ENCODE data around the gene CNGA2. TPM values are rescaled to one million over a fixed set of nuclear protein-coding genes. Genes with fewer than 3 reads are reported as not detected.

CNGA2 gene
- total RNA-seq, 1 donor from 2014 or later = not detected

DNA sequence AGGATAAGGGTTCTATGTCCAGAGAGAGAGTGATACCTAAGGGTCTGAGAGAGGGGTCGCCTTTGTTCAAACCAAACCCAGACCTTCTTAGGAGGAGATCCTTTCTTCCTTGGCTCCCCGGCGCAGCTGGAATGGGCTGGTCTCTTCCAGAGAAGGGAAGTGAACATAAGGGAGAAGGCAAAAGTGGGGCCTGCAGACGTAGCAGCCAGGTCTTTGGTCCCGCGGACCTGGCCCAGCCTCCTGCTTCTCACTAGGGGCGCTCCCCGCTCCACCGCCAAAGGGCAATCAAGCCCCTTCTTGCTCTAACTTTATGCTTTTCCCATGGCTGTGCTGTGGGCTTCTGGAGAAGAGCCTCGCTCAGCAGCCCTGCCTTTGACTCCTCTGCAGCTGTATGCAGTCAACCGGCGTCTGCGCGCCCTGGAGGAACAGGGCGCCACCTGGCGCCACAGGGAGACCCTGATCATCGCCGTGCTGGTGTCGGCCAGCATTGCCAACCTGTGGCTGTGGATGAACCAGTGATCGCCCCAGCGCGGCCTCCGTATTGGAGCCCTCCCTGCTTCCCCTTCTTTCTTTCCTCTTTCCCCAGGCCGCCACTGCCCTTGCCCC, 12.2 kb upstream of the CNGA2 start:
- TF ChIP-seq POLR2A (IDR thresholded peaks at IDR 0.05) (no peak), POLR2AphosphoS5 (IDR thresholded peaks at IDR 0.05; ENCODE audit: insufficient read depth in 1 of 2, low read depth in 1 of 2) (no peak)
- no peaks in the 10 kb centered on the region for H3K4me1 ChIP-seq
- H3K27ac ChIP-seq = no peak overlapping the region
- no peak overlapping the region for H3K4me3 ChIP-seq
- DNase-seq (ENCODE audit: extremely low spot score in 2 of 2) = no peak
- H3K27me3 ChIP-seq = no peaks in the 10 kb centered on the region
- no peaks in the 10 kb centered on the region for H3K9me3 ChIP-seq
- intact Hi-C loops (cut with DNase I) = no loop called here
- H3K36me3 ChIP-seq = no peaks in the 10 kb centered on the region

DNA sequence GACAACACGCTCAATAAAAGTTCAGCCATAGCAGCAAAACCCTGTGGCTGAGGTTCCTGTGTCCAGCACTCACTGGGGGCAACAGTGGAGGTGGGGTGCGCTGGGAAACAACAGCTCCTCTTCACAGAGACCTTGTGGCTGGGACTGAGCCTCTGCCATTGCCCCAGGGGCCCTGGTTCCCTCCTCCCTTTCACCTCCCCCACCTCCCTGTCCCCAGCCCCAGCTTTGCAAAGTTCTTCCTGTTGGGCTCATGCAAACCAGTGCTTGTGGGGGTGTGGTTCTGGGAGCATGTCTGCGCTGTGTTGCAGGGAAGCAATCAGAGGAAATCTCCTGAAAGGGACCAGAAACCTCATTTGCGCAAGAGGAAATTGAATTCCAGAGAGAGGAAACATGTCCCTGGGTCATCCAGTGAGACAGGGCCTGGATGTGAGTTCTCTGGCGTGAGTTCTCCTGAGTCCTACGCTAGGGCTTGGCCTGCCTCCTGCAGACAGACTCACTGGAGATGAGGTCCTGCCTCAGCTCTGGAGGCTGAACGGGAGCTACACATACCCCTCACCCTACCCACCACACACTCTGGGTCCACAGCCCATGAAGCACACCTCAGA, 11.3 kb upstream of the CNGA2 start:
- no peaks in the 10 kb centered on the region for H3K36me3 ChIP-seq
- intact Hi-C loops (cut with DNase I) = no loop called here
- no peak for TF ChIP-seq POLR2A (IDR thresholded peaks at IDR 0.05)
- TF ChIP-seq POLR2AphosphoS5 (IDR thresholded peaks at IDR 0.05; ENCODE audit: insufficient read depth in 1 of 2, low read depth in 1 of 2) = no peak
- DNase-seq (ENCODE audit: extremely low spot score in 2 of 2) = no peak
- no peak overlapping the region for H3K27ac ChIP-seq
- H3K4me3 ChIP-seq = no peak overlapping the region
- no peaks in the 10 kb centered on the region for H3K27me3 ChIP-seq
- no peaks in the 10 kb centered on the region for H3K4me1 ChIP-seq
- H3K9me3 ChIP-seq = no peaks in the 10 kb centered on the region

DNA sequence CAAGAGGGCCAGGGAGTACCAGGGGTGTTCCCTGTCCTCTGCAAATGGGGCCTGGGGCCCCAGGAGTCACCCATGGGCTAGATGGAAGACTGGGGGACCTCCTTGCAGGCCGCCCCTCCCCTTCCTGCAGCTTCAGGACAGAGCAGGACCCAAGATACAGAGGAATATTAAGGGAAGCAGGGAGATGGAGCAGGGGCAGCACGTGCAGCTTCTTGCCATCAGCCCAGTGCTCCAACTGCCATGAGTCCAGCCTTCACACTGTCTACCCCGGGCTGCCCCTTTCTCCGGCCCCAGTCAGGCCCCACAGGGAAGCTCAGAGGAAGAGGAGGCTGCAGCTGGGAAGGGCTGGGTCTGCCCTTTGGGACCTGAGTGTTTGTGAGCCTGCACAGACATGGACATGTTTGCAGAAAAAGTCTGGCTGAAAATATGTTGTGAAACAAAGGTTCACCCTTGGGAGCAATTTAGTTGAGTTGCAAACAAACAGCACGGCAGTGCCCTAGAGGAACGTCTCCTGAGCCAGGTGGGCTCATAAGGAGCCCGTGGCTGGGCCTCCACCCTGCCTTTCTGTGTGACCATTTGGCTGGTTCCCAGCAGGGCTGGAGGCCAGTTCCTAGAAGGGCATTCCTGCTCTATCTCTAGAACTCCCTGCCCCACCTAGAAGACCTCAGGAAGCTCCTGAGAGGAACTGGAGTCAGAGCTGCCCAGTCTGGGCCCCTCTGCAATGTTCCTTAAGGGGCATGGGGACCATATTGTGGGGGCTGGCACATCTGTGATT, 9.8 kb upstream of the CNGA2 start:
- TF ChIP-seq, protein P1, sequence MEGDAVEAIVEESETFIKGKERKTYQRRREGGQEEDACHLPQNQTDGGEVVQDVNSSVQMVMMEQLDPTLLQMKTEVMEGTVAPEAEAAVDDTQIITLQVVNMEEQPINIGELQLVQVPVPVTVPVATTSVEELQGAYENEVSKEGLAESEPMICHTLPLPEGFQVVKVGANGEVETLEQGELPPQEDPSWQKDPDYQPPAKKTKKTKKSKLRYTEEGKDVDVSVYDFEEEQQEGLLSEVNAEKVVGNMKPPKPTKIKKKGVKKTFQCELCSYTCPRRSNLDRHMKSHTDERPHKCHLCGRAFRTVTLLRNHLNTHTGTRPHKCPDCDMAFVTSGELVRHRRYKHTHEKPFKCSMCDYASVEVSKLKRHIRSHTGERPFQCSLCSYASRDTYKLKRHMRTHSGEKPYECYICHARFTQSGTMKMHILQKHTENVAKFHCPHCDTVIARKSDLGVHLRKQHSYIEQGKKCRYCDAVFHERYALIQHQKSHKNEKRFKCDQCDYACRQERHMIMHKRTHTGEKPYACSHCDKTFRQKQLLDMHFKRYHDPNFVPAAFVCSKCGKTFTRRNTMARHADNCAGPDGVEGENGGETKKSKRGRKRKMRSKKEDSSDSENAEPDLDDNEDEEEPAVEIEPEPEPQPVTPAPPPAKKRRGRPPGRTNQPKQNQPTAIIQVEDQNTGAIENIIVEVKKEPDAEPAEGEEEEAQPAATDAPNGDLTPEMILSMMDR (IDR thresholded peaks at IDR 0.05) = no peak
- TF ChIP-seq POLR2AphosphoS5 (IDR thresholded peaks at IDR 0.05; ENCODE audit: insufficient read depth in 1 of 2, low read depth in 1 of 2) (no peak), POLR2A (IDR thresholded peaks at IDR 0.05) (no peak)
- no peak for DNase-seq (ENCODE audit: extremely low spot score in 2 of 2)

DNA sequence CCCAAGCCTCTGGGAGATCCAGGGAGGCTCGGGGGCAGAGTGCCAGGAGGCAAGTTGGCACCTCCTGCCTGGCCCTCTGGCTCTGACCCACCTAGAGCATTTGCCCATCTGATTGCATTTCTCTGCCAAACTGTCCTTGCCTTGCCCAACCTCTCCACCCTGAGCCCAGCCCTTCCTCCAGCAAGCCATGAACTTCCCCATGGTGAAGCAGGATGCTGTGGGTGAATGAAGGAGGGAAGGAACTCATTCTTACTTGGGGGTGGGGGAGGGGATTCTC, 9.3 kb upstream of the CNGA2 start:
- DNase-seq (ENCODE audit: extremely low spot score in 2 of 2) = no peak
- TF ChIP-seq POLR2AphosphoS5 (IDR thresholded peaks at IDR 0.05; ENCODE audit: insufficient read depth in 1 of 2, low read depth in 1 of 2) (no peak), POLR2A (IDR thresholded peaks at IDR 0.05) (no peak)
- TF ChIP-seq, protein P1 (IDR thresholded peaks at IDR 0.05) = no peak
- Histone ChIP-seq H3K4me3 (no peak overlapping the region), H3K4me1 (no peaks in the 10 kb centered on the region), H3K27ac (no peak overlapping the region), H3K36me3 (no peaks in the 10 kb centered on the region), H3K9me3 (no peaks in the 10 kb centered on the region), H3K27me3 (no peaks in the 10 kb centered on the region)
- intact Hi-C loops (cut with DNase I) = no loop called here

More for the DNA sequence above, 9.8 kb upstream of the CNGA2 start:
- Histone ChIP-seq H3K36me3 (no peaks in the 10 kb centered on the region), H3K27ac (no peak overlapping the region), H3K27me3 (no peaks in the 10 kb centered on the region), H3K9me3 (no peaks in the 10 kb centered on the region), H3K4me3 (no peak overlapping the region), H3K4me1 (no peaks in the 10 kb centered on the region)
- intact Hi-C loops (cut with DNase I) = no loop called here

DNA sequence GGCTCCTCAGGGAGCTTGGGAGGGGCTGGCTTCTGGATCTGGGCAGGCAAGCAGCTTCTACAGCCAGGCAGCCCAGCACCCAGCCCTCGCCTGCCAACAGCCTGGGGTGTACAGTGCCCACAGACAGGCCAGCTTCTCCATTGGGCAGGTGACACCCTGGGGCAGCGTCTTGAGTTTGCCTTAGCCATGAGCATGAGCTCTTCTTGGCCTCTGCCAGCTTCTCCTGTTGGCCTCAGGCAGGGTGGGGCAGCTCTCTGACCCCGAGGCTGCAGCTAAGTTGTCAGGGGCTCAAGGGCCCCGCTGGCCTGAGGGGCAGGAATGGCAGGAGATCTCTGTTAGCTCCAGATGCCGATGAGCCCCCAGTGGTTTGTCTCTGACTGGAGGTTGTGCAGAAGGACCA, 7.8 kb upstream of the CNGA2 start:
- Histone ChIP-seq H3K27ac (no peak overlapping the region), H3K4me3 (no peak overlapping the region), H3K4me1 (no peaks in the 10 kb centered on the region), H3K27me3 (no peaks in the 10 kb centered on the region), H3K36me3 (no peaks in the 10 kb centered on the region), H3K9me3 (no peaks in the 10 kb centered on the region)
- intact Hi-C loops (cut with DNase I) = no loop called here
- TF ChIP-seq POLR2AphosphoS5 (IDR thresholded peaks at IDR 0.05; ENCODE audit: insufficient read depth in 1 of 2, low read depth in 1 of 2) (no peak), POLR2A (IDR thresholded peaks at IDR 0.05) (no peak)
- TF ChIP-seq, protein P1 (IDR thresholded peaks at IDR 0.05) = no peak
- DNase-seq (ENCODE audit: extremely low spot score in 2 of 2) = no peak

DNA sequence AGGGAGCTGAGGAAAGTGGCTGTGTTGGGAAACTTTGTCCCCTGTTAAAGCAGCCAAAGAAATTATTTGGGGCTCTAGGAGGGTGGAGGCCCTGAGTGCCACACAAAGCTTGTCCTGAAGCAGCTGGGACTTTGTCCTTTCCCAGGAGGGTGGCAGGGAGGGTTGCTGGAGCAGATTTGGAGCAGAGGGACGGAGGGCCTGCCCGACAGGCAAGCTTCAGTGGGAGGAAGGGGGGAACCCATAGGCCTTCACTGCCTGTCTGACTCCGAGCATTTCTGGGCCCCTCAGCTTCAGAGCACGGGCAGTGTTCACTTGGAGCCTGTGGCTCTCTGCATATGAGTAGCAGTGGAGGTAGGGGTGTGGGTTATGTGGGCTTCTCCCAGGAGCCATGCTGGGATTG, 7.2 kb upstream of the CNGA2 start:
- Histone ChIP-seq H3K4me1 (no peaks in the 10 kb centered on the region), H3K9me3 (no peaks in the 10 kb centered on the region), H3K4me3 (no peak overlapping the region), H3K27me3 (no peaks in the 10 kb centered on the region), H3K36me3 (no peaks in the 10 kb centered on the region), H3K27ac (no peak overlapping the region)
- intact Hi-C loops (cut with DNase I) = no loop called here
- TF ChIP-seq, protein P1 (IDR thresholded peaks at IDR 0.05) = no peak
- TF ChIP-seq POLR2A (IDR thresholded peaks at IDR 0.05) (no peak), POLR2AphosphoS5 (IDR thresholded peaks at IDR 0.05; ENCODE audit: insufficient read depth in 1 of 2, low read depth in 1 of 2) (no peak)
- no peak for DNase-seq (ENCODE audit: extremely low spot score in 2 of 2)

Measured in vagina (tissue), 2 donors.